HepG2 (cell line): ENCODE data around the gene ANKRD29. TPM values are rescaled to one million over a fixed set of nuclear protein-coding genes. Genes with fewer than 3 reads are reported as not detected.

Experiments used
- ARNT ChIP-seq: fragments of 450-650 bp; IDR thresholded peaks from 2 replicates; pipeline ENCODE4 v1.6.1; 2017
- BHLHE40 ChIP-seq: IDR thresholded peaks from 2 replicates; pipeline ENCODE4 v1.6.1; 2011; ENCODE audit warnings: low read length, improper control_type of control experiment
- CHD4 ChIP-seq: fragments of 200-600 bp; sonication (generic); IDR thresholded peaks from 2 replicates; pipeline ENCODE4 v1.7.0; 2017; ENCODE audit warnings: mild to moderate bottlenecking, low read length, borderline replicate concordance
- GABPB1 ChIP-seq: IDR thresholded peaks from 2 replicates; pipeline ENCODE4 v1.6.1; 2016; ENCODE audit warnings: mild to moderate bottlenecking, missing genetic modification reagents, moderate library complexity, missing compliant biosample characterization
- HMGA1 ChIP-seq: sonication (generic); formaldehyde crosslinking; conservative IDR thresholded peaks from 2 replicates; pipeline ENCODE4 v1.4.0; 2020; ENCODE audit warnings: missing genetic modification reagents
- HNRNPK ChIP-seq: fragments of 200-400 bp; formaldehyde crosslinking; IDR thresholded peaks from 2 replicates; pipeline ENCODE4 v1.6.1; 2018; ENCODE audit warnings: low read length, low read depth, moderate library complexity, mild to moderate bottlenecking; ENCODE audit not compliant: poor library complexity, severe bottlenecking
- KLF13 ChIP-seq: sonication (generic); formaldehyde crosslinking; IDR thresholded peaks from 2 replicates; pipeline ENCODE4 v1.4.0; 2020; ENCODE audit warnings: mild to moderate bottlenecking, missing genetic modification reagents
- MIER3 ChIP-seq: IDR thresholded peaks from 2 replicates; pipeline ENCODE4 v1.6.1; 2016; ENCODE audit warnings: missing compliant biosample characterization, borderline replicate concordance
- MYC ChIP-seq: sonication (generic); formaldehyde crosslinking; IDR thresholded peaks from 2 replicates; pipeline ENCODE4 v1.9.0; 2021; ENCODE audit warnings: missing genetic modification reagents, borderline replicate concordance
- NCOA2 ChIP-seq: sonication (generic); formaldehyde crosslinking; IDR thresholded peaks from 2 replicates; pipeline ENCODE4 v1.8.0; 2022; ENCODE audit warnings: inconsistent platforms
- PBX2 ChIP-seq: IDR thresholded peaks from 2 replicates; pipeline ENCODE4 v1.6.1; 2016; ENCODE audit warnings: control low read depth
- PHF8 ChIP-seq: sonication (generic); formaldehyde crosslinking; IDR thresholded peaks from 2 replicates; pipeline ENCODE4 v1.5.0; 2020; ENCODE audit warnings: missing genetic modification reagents
- PLRG1 ChIP-seq: fragments of 450-650 bp; conservative IDR thresholded peaks from 2 replicates; pipeline ENCODE4 v1.6.1; 2016
- SAP130 ChIP-seq: IDR thresholded peaks from 2 replicates; pipeline ENCODE4 v1.6.1; 2016; ENCODE audit warnings: low read depth
- XBP1 ChIP-seq: sonication (generic); formaldehyde crosslinking; IDR thresholded peaks from 2 replicates; pipeline ENCODE4 v1.5.0; 2020; ENCODE audit warnings: missing genetic modification reagents
- ZBTB3 ChIP-seq: sonication (generic); formaldehyde crosslinking; IDR thresholded peaks from 2 replicates; pipeline ENCODE4 v1.4.0; 2020; ENCODE audit warnings: low read depth, mild to moderate bottlenecking, moderate library complexity, missing genetic modification reagents, borderline replicate concordance
- ZNF17 ChIP-seq: sonication (generic); formaldehyde crosslinking; IDR thresholded peaks from 2 replicates; pipeline ENCODE4 v1.5.0; 2020; ENCODE audit warnings: mild to moderate bottlenecking, missing genetic modification reagents
- ZNF282 ChIP-seq: fragments of 450-650 bp; IDR thresholded peaks from 2 replicates; pipeline ENCODE4 v1.6.1; 2018; ENCODE audit not compliant: partially characterized antibody
- ZNF484 ChIP-seq: sonication (generic); formaldehyde crosslinking; IDR thresholded peaks from 2 replicates; pipeline ENCODE4 v1.5.1; 2020; ENCODE audit warnings: mild to moderate bottlenecking, low read depth, missing genetic modification reagents, borderline replicate concordance
- ZNF891 ChIP-seq: sonication (generic); formaldehyde crosslinking; IDR thresholded peaks from 2 replicates; pipeline ENCODE4 v1.5.0; 2020; ENCODE audit warnings: mild to moderate bottlenecking, missing genetic modification reagents
- polyA plus RNA-seq, 8 experiments: library from polyadenylated mRNA; depleted of rRNA in 3 of 8; stranded (reverse) in 7 of 8; unstranded in 1 of 8; fragments of >200 nt; fragmentation: Illumina TruSeq in 4 of 8; extraction: Trizol in 4 of 8; gene quantifications; 2 replicates each; pipeline versions ENCODE4 v1.2.1 to v1.2.3, GENCODE V29; 2011 to 2016; ENCODE audit warnings: low read depth in 4 of 8, missing spikeins in 1 of 8, mixed read lengths in 1 of 8; ENCODE audit not compliant: insufficient read depth in 1 of 8
- total RNA-seq, 5 experiments: library from RNA; depleted of rRNA; stranded (reverse); fragments of >200 nt; fragmentation: Illumina TruSeq; extraction: Trizol; gene quantifications; 2 replicates each; pipeline ENCODE4 v1.2.3, GENCODE V29; 2016; ENCODE audit warnings: low read depth in 1 of 5
- TF ChIP-seq, protein P1 (sequence below): sonication (generic); formaldehyde crosslinking; IDR thresholded peaks from 2 replicates; pipeline ENCODE4 v1.4.0; 2020; ENCODE audit warnings: mild to moderate bottlenecking, missing genetic modification reagents
- TF ChIP-seq, protein P2 (sequence below): sonication (generic); formaldehyde crosslinking; IDR thresholded peaks from 2 replicates; pipeline ENCODE4 v1.4.0; 2020; ENCODE audit warnings: missing genetic modification reagents, low read depth, mild to moderate bottlenecking, borderline replicate concordance
- TF ChIP-seq, protein P3 (sequence below): sonication (generic); formaldehyde crosslinking; IDR thresholded peaks from 2 replicates; pipeline ENCODE4 v1.4.0; 2020; ENCODE audit warnings: missing genetic modification reagents
- TF ChIP-seq, protein P4 (sequence below): sonication (generic); formaldehyde crosslinking; IDR thresholded peaks from 2 replicates; pipeline ENCODE4 v1.5.1; 2020; ENCODE audit warnings: missing genetic modification reagents, mild to moderate bottlenecking, borderline replicate concordance

Gene ANKRD29
- total and polyA plus RNA-seq, 2 of the 13 experiments (the other 11 are each of a cell fraction or from before 2014, with no cell fraction given), result not detected

DNA sequence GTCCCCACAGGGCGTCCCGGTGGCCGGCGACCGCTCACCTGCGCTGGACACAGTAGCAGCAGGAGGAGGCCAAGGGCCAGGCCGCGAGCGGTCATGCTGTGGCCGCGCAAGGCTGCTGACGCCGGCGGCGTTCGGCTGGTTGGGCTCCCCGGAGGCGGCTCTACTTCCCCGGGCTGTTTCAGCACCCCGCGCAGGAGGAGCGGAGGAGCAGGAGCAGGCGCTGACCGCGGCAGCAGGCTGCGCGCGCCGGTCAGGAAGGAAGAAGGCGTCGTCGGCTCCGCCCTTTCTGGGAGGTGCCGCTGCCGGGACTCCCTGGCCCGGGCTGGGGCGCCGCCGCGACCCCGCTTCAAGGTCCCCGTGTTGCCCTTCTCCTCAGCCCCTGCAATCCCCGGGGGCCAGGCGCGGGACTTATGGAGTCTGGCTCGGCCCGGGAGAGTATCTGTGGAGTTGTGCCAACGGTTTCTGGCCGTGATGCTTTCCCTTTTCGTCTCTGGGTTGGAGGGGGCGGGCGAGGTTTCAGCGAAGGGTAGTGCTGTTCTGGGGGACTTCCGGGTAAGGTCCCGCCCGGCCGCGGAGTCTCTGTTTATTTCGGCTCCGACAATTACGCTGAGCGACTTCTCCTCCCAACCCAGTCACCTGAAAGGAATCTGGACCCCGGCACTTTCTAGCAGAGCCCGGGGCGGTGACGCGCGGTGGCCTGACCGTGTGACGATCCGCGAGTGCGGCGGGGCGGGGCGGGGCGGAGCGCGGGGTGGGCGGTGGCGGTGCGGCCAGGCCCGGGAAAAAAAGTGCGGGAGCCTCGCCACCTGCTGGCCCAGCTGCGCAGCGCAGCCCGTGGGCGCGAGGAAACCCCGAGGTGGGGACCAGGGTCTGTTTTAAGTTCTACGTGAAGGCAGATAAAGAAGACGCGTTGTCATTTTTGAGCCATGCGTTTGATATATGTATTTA lies 76.2 kb downstream of the ANKRD29 start, which contains the start of gene NPC1 (continued):
- TF ChIP-seq, protein P1, sequence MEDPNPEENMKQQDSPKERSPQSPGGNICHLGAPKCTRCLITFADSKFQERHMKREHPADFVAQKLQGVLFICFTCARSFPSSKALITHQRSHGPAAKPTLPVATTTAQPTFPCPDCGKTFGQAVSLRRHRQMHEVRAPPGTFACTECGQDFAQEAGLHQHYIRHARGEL (CRISPR knock-in tag), result no peak
- TF ChIP-seq GABPB1 (CRISPR knock-in tag) (peak; percentile 86), XBP1 (no peak), PBX2 (CRISPR knock-in tag) (no peak), NCOA2 (CRISPR knock-in tag) (0 out of 2 replicates have a peak, but pooled peaks have one; percentile 33), SAP130 (CRISPR knock-in tag) (peak; percentile 84), MIER3 (CRISPR knock-in tag) (0 out of 2 replicates have a peak, but pooled peaks have one; percentile 32), ZNF484 (CRISPR knock-in tag) (no peak), PLRG1 (no peak), CHD4 (no peak), PHF8 (CRISPR knock-in tag) (peak; percentile 85), ZNF282 (no peak), ARNT (no peak), HNRNPK (peak; percentile 29), BHLHE40 (no peak), MYC (peak; percentile 40), KLF13 (CRISPR knock-in tag) (no peak), ZBTB3 (CRISPR knock-in tag) (peak; percentile 42; the same call in 1 of the 2 replicates), HMGA1 (CRISPR knock-in tag) (no peak), ZNF891 (CRISPR knock-in tag) (no peak), ZNF17 (no peak)
- TF ChIP-seq, protein P2, sequence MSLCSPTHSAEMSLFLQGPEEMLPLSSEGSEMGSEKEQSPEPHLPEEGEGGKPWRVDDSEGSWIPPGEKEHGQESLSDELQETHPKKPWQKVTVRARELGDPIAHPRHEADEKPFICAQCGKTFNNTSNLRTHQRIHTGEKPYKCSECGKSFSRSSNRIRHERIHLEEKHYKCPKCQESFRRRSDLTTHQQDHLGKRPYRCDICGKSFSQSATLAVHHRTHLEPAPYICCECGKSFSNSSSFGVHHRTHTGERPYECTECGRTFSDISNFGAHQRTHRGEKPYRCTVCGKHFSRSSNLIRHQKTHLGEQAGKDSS (CRISPR knock-in tag), result no peak
- TF ChIP-seq, protein P3, sequence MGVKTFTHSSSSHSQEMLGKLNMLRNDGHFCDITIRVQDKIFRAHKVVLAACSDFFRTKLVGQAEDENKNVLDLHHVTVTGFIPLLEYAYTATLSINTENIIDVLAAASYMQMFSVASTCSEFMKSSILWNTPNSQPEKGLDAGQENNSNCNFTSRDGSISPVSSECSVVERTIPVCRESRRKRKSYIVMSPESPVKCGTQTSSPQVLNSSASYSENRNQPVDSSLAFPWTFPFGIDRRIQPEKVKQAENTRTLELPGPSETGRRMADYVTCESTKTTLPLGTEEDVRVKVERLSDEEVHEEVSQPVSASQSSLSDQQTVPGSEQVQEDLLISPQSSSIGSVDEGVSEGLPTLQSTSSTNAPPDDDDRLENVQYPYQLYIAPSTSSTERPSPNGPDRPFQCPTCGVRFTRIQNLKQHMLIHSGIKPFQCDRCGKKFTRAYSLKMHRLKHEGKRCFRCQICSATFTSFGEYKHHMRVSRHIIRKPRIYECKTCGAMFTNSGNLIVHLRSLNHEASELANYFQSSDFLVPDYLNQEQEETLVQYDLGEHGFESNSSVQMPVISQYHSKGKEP (CRISPR knock-in tag), result no peak
- TF ChIP-seq, protein P4, sequence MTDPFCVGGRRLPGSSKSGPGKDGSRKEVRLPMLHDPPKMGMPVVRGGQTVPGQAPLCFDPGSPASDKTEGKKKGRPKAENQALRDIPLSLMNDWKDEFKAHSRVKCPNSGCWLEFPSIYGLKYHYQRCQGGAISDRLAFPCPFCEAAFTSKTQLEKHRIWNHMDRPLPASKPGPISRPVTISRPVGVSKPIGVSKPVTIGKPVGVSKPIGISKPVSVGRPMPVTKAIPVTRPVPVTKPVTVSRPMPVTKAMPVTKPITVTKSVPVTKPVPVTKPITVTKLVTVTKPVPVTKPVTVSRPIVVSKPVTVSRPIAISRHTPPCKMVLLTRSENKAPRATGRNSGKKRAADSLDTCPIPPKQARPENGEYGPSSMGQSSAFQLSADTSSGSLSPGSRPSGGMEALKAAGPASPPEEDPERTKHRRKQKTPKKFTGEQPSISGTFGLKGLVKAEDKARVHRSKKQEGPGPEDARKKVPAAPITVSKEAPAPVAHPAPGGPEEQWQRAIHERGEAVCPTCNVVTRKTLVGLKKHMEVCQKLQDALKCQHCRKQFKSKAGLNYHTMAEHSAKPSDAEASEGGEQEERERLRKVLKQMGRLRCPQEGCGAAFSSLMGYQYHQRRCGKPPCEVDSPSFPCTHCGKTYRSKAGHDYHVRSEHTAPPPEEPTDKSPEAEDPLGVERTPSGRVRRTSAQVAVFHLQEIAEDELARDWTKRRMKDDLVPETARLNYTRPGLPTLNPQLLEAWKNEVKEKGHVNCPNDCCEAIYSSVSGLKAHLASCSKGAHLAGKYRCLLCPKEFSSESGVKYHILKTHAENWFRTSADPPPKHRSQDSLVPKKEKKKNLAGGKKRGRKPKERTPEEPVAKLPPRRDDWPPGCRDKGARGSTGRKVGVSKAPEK (CRISPR knock-in tag), result no peak
